SU-DHL-6 (cell line): ENCODE measurements around the gene GRIK2.

Experiments
- EZH2phosphoT487 ChIP-seq: fragments of 200-600 bp; sonication (generic), shearing (Covaris generic); conservative IDR thresholded peaks from 2 replicates; pipeline ENCODE4 v1.6.1; 2018; ENCODE audit warnings: mild to moderate bottlenecking, antibody characterized with exemption, low read length, moderate library complexity, mixed read lengths
- TF ChIP-seq, protein P1 (sequence below): fragments of 200-600 bp; sonication (generic); IDR thresholded peaks from one replicate; pipeline ENCODE4 v1.5.1; 2017; ENCODE audit warnings: antibody characterized with exemption, mild to moderate bottlenecking, low read length, moderate library complexity; ENCODE audit not compliant: insufficient read depth, poor library complexity, severe bottlenecking

DNA sequence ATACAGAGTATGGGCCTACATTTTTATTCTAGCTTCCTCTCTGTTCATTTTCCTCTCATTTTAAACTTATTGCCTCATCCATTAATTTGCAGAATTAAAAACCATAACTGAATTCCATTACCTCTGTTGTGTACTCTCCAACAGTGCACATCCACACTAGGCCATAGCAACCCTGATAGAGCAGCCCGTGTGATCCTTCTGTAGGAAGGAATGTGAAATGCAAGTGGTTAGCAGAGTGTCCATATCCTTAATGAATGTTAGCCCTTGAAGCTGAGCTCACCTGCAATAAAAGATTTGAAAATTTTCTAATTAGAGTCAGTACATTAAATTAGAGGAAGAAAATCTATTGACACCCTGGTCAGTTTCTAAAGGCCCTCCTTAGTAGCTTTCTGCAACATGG, 6.5 kb upstream of the GRIK2 start:
- TF ChIP-seq, protein P1, sequence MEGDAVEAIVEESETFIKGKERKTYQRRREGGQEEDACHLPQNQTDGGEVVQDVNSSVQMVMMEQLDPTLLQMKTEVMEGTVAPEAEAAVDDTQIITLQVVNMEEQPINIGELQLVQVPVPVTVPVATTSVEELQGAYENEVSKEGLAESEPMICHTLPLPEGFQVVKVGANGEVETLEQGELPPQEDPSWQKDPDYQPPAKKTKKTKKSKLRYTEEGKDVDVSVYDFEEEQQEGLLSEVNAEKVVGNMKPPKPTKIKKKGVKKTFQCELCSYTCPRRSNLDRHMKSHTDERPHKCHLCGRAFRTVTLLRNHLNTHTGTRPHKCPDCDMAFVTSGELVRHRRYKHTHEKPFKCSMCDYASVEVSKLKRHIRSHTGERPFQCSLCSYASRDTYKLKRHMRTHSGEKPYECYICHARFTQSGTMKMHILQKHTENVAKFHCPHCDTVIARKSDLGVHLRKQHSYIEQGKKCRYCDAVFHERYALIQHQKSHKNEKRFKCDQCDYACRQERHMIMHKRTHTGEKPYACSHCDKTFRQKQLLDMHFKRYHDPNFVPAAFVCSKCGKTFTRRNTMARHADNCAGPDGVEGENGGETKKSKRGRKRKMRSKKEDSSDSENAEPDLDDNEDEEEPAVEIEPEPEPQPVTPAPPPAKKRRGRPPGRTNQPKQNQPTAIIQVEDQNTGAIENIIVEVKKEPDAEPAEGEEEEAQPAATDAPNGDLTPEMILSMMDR = no peak
- no peak for TF ChIP-seq EZH2phosphoT487
